ENCODE measurements around the gene ARHGAP26. TPM values are rescaled to one million over a fixed set of nuclear protein-coding genes. Genes with fewer than 3 reads are reported as not detected.

ARHGAP26 gene
- polyA plus RNA-seq, 1 donor (not counting 4 experiments of a cell fraction or from before 2014, with no cell fraction given): 3.9 TPM

GRCh38 chr5:143168921-143169810 lies 399.0 kb downstream of the ARHGAP26 start:
- no peak overlapping the region for H3K9ac ChIP-seq (ENCODE audit: control insufficient read depth, extremely low read depth, insufficient read depth, low read length)
- dilution Hi-C loops (cut with MboI; ENCODE audit: extremely low pct_ligation_motif_present, low sequenced_read_pairs): no loop called here

GRCh38 chr5:143170104-143170503 lies 399.9 kb downstream of the ARHGAP26 start:
- Histone ChIP-seq H3K9me1 (ENCODE audit: control insufficient read depth, extremely low read depth, insufficient read depth, low read length) (no peaks in the 10 kb centered on the region), H4K20me1 (ENCODE audit: control insufficient read depth, extremely low read depth, insufficient read depth, low read length) (no peaks in the 10 kb centered on the region), H3K79me2 (ENCODE audit: control insufficient read depth, insufficient read depth, low read length) (no peaks in the 10 kb centered on the region), H3K27me3 (ENCODE audit: control insufficient read depth, extremely low read depth, insufficient read depth, low read length) (no peaks in the 10 kb centered on the region), H3K27ac (ENCODE audit: control insufficient read depth, insufficient read depth, low read length) (no peak overlapping the region), H3K4me3 (ENCODE audit: control insufficient read depth in 2 of 3, extremely low read depth in 1 of 3, insufficient read depth in 2 of 3, low read depth in 1 of 3, low read length in 3 of 3) (no peak overlapping the region), H3K4me1 (ENCODE audit: control insufficient read depth, extremely low read depth, insufficient read depth, low read length) (peaks cover 1% of the 10 kb centered on the region), H2AFZ (ENCODE audit: control insufficient read depth, low read length) (no peak overlapping the region), H3K9ac (ENCODE audit: control insufficient read depth, extremely low read depth, insufficient read depth, low read length) (no peak overlapping the region), H3K36me3 (ENCODE audit: control insufficient read depth in 2 of 2, extremely low read depth in 1 of 2, insufficient read depth in 2 of 2, low read length in 2 of 2) (no peaks in the 10 kb centered on the region), H3K4me2 (ENCODE audit: control insufficient read depth, extremely low read depth, insufficient read depth, low read depth, low read length) (no peak overlapping the region), H3K9me3 (ENCODE audit: control insufficient read depth, low read depth, low read length) (no peaks in the 10 kb centered on the region)
- no peak for FAIRE-seq
- DNase-seq (ENCODE audit: low read depth, low spot score): no peak
- dilution Hi-C loops (cut with MboI; ENCODE audit: extremely low pct_ligation_motif_present, low sequenced_read_pairs): no loop called here
- no peak for TF ChIP-seq EZH2 (IDR thresholded peaks at IDR 0.05; ENCODE audit: low read length)
- no peak for TF ChIP-seq CTCF (optimal IDR thresholded peaks at IDR 0.05 in 1 of 3, IDR thresholded peaks at IDR 0.05 in 1 of 3, conservative IDR thresholded peaks at IDR 0.05 in 1 of 3; ENCODE audit: extremely low read depth in 1 of 3, insufficient read depth in 2 of 3, low read length in 3 of 3)

More at GRCh38 chr5:143168921-143169810, 399.0 kb downstream of the ARHGAP26 start:
- H3K36me3 ChIP-seq (ENCODE audit: control insufficient read depth in 2 of 2, extremely low read depth in 1 of 2, insufficient read depth in 2 of 2, low read length in 2 of 2): no peaks in the 10 kb centered on the region
- no peaks in the 10 kb centered on the region for H3K4me1 ChIP-seq (ENCODE audit: control insufficient read depth, extremely low read depth, insufficient read depth, low read length)
- no peaks in the 10 kb centered on the region for H3K79me2 ChIP-seq (ENCODE audit: control insufficient read depth, insufficient read depth, low read length)
- no peaks in the 10 kb centered on the region for H3K9me1 ChIP-seq (ENCODE audit: control insufficient read depth, extremely low read depth, insufficient read depth, low read length)
- no peak overlapping the region for H2AFZ ChIP-seq (ENCODE audit: control insufficient read depth, low read length)
- no peak overlapping the region for H3K4me2 ChIP-seq (ENCODE audit: control insufficient read depth, extremely low read depth, insufficient read depth, low read depth, low read length)
- H3K27me3 ChIP-seq (ENCODE audit: control insufficient read depth, extremely low read depth, insufficient read depth, low read length): no peaks in the 10 kb centered on the region
- TF ChIP-seq CTCF (optimal IDR thresholded peaks at IDR 0.05 in 1 of 3, IDR thresholded peaks at IDR 0.05 in 1 of 3, conservative IDR thresholded peaks at IDR 0.05 in 1 of 3; ENCODE audit: extremely low read depth in 1 of 3, insufficient read depth in 2 of 3, low read length in 3 of 3) (no peak), EZH2 (IDR thresholded peaks at IDR 0.05; ENCODE audit: low read length) (no peak)
- FAIRE-seq (no peak), DNase-seq (ENCODE audit: low read depth, low spot score) (no peak)
- H4K20me1 ChIP-seq (ENCODE audit: control insufficient read depth, extremely low read depth, insufficient read depth, low read length): no peaks in the 10 kb centered on the region
- H3K9me3 ChIP-seq (ENCODE audit: control insufficient read depth, low read depth, low read length): no peaks in the 10 kb centered on the region
- no peak overlapping the region for H3K27ac ChIP-seq (ENCODE audit: control insufficient read depth, insufficient read depth, low read length)
- H3K4me3 ChIP-seq (ENCODE audit: control insufficient read depth in 2 of 3, extremely low read depth in 1 of 3, insufficient read depth in 2 of 3, low read depth in 1 of 3, low read length in 3 of 3): no peak overlapping the region

Data from keratinocyte (primary cell).